ENCODE data around the gene KCNE4.

The KCNE4 gene

DNA sequence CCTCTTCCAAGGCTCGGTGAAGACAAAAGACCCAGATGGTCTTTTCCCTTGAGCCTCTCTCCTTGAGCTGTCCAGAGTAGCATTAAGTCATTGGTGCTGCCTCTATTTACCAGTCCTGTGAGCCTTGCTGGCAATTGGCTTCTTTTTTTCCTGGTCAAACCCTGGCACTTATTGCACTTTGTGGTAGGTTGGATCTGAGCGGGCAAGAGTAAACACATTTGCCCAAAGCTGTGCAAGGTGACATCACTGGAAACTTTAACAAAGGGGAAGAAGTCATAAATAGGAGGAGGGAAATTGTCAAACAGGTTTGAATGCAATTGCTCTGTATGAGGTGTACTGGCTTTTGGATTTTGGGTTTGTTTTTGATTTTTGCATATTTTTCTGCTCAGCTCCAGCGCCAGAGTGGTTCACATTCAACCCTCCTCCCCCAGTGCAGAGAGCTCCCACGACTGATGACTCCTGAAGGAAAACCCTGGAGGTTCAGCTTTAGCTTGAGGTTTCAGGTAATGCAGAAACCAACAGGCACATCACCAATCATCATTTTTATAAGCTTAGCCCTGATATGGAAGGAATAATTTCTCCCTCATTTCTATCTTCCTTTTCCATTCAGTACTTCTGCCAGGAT lies 8.3 kb downstream of the KCNE4 start:
- no peaks in the 10 kb centered on the region for H3K9me3 ChIP-seq (ENCODE audit: control insufficient read depth, insufficient read depth, low read length)
- H3K36me3 ChIP-seq (ENCODE audit: control insufficient read depth, insufficient read depth, low read length): no peaks in the 10 kb centered on the region
- H3K9ac ChIP-seq (ENCODE audit: low read depth, low read length): no peak overlapping the region
- no peak overlapping the region for H3K27ac ChIP-seq (ENCODE audit: low read depth, low read length)
- H3K4me1 ChIP-seq (ENCODE audit: control insufficient read depth, insufficient read depth, low read length): peaks cover 7% of the 10 kb centered on the region; the same call in 1 of the 2 replicates
- no peaks in the 10 kb centered on the region for H3K27me3 ChIP-seq (ENCODE audit: control insufficient read depth, insufficient read depth, low read length)
- H3K4me3 ChIP-seq (ENCODE audit: low read depth, low read length): no peak overlapping the region

DNA sequence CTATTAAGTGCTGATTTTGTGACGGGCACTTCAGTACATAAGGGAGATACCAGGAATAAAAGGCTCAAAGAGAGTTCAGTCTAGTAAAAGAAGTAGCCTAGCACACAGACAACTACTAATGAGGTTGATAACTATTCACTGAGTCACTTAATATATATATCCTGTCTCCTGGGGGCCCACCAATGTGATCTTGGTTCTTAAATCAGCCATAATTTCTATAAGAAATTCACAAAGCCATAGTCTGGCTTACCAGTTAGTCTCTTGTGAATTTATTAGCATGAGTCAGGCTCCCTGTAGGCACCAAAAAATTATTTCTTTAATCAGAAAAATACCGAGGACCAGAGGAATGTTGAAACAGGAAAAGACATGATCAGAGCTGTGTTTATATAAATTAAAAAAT lies 10.4 kb downstream of the KCNE4 start:
- Histone ChIP-seq H3K4me3 (ENCODE audit: low read depth, low read length) (no peak overlapping the region), H3K9ac (ENCODE audit: low read depth, low read length) (no peak overlapping the region), H3K27ac (ENCODE audit: low read depth, low read length) (no peak overlapping the region), H3K36me3 (ENCODE audit: control insufficient read depth, insufficient read depth, low read length) (no peaks in the 10 kb centered on the region), H3K4me1 (ENCODE audit: control insufficient read depth, insufficient read depth, low read length) (peaks cover 7% of the 10 kb centered on the region; the same call in 1 of the 2 replicates), H3K9me3 (ENCODE audit: control insufficient read depth, insufficient read depth, low read length) (no peaks in the 10 kb centered on the region), H3K27me3 (ENCODE audit: control insufficient read depth, insufficient read depth, low read length) (no peaks in the 10 kb centered on the region)

GRCh38 chr2:223065107-223065506 lies 13.1 kb downstream of the KCNE4 start:
- no peak overlapping the region for H3K9ac ChIP-seq (ENCODE audit: low read depth, low read length)
- H3K4me3 ChIP-seq (ENCODE audit: low read depth, low read length): no peak overlapping the region
- H3K36me3 ChIP-seq (ENCODE audit: control insufficient read depth, insufficient read depth, low read length): no peaks in the 10 kb centered on the region
- no peaks in the 10 kb centered on the region for H3K27me3 ChIP-seq (ENCODE audit: control insufficient read depth, insufficient read depth, low read length)
- no peak overlapping the region for H3K27ac ChIP-seq (ENCODE audit: low read depth, low read length)
- H3K4me1 ChIP-seq (ENCODE audit: control insufficient read depth, insufficient read depth, low read length): peaks cover 13% of the 10 kb centered on the region; the same call in 1 of the 2 replicates
- no peaks in the 10 kb centered on the region for H3K9me3 ChIP-seq (ENCODE audit: control insufficient read depth, insufficient read depth, low read length)

- Histone ChIP-seq H3K4me1 (ENCODE audit: control insufficient read depth, insufficient read depth, low read length) (peaks cover 13% of the 10 kb centered on the region; the same call in 1 of the 2 replicates), H3K27ac (ENCODE audit: low read depth, low read length) (no peak overlapping the region), H3K9me3 (ENCODE audit: control insufficient read depth, insufficient read depth, low read length) (no peaks in the 10 kb centered on the region), H3K9ac (ENCODE audit: low read depth, low read length) (no peak overlapping the region), H3K27me3 (ENCODE audit: control insufficient read depth, insufficient read depth, low read length) (no peaks in the 10 kb centered on the region), H3K36me3 (ENCODE audit: control insufficient read depth, insufficient read depth, low read length) (no peaks in the 10 kb centered on the region), H3K4me3 (ENCODE audit: low read depth, low read length) (no peak overlapping the region)
These were observed 14.7 kb downstream of the KCNE4 start for GRCh38 chr2:223066721-223067120.

- no peak overlapping the region for H3K27ac ChIP-seq (ENCODE audit: low read depth, low read length)
- no peak overlapping the region for H3K4me3 ChIP-seq (ENCODE audit: low read depth, low read length)
- H3K9me3 ChIP-seq (ENCODE audit: control insufficient read depth, insufficient read depth, low read length): no peaks in the 10 kb centered on the region
- H3K27me3 ChIP-seq (ENCODE audit: control insufficient read depth, insufficient read depth, low read length): no peaks in the 10 kb centered on the region
- peaks cover 13% of the 10 kb centered on the region; the same call in 1 of the 2 replicates for H3K4me1 ChIP-seq (ENCODE audit: control insufficient read depth, insufficient read depth, low read length)
- H3K9ac ChIP-seq (ENCODE audit: low read depth, low read length): no peak overlapping the region
- no peaks in the 10 kb centered on the region for H3K36me3 ChIP-seq (ENCODE audit: control insufficient read depth, insufficient read depth, low read length)
These were observed 16.1 kb downstream of the KCNE4 start for GRCh38 chr2:223068071-223068470.

- H3K36me3 ChIP-seq (ENCODE audit: control insufficient read depth, insufficient read depth, low read length): no peaks in the 10 kb centered on the region
- no peak overlapping the region for H3K9ac ChIP-seq (ENCODE audit: low read depth, low read length)
- H3K27ac ChIP-seq (ENCODE audit: low read depth, low read length): no peak overlapping the region
- H3K27me3 ChIP-seq (ENCODE audit: control insufficient read depth, insufficient read depth, low read length): no peaks in the 10 kb centered on the region
- H3K4me1 ChIP-seq (ENCODE audit: control insufficient read depth, insufficient read depth, low read length): peaks cover 6% of the 10 kb centered on the region; the same call in 1 of the 2 replicates
- no peaks in the 10 kb centered on the region for H3K9me3 ChIP-seq (ENCODE audit: control insufficient read depth, insufficient read depth, low read length)
- no peak overlapping the region for H3K4me3 ChIP-seq (ENCODE audit: low read depth, low read length)
These were observed 17.5 kb downstream of the KCNE4 start for GRCh38 chr2:223069465-223069864.

- Histone ChIP-seq H3K27ac (ENCODE audit: low read depth, low read length) (no peak overlapping the region), H3K27me3 (ENCODE audit: control insufficient read depth, insufficient read depth, low read length) (no peaks in the 10 kb centered on the region), H3K4me1 (ENCODE audit: control insufficient read depth, insufficient read depth, low read length) (peaks cover 6% of the 10 kb centered on the region; the same call in 1 of the 2 replicates), H3K4me3 (ENCODE audit: low read depth, low read length) (no peak overlapping the region), H3K9me3 (ENCODE audit: control insufficient read depth, insufficient read depth, low read length) (no peaks in the 10 kb centered on the region), H3K36me3 (ENCODE audit: control insufficient read depth, insufficient read depth, low read length) (no peaks in the 10 kb centered on the region), H3K9ac (ENCODE audit: low read depth, low read length) (no peak overlapping the region)
These were observed 18.0 kb downstream of the KCNE4 start for GRCh38 chr2:223069988-223070387.

GRCh38 chr2:223071139-223071538 lies 19.1 kb downstream of the KCNE4 start:
- Histone ChIP-seq H3K27me3 (ENCODE audit: control insufficient read depth, insufficient read depth, low read length) (no peaks in the 10 kb centered on the region), H3K4me1 (ENCODE audit: control insufficient read depth, insufficient read depth, low read length) (peaks cover 6% of the 10 kb centered on the region; the same call in 1 of the 2 replicates), H3K4me3 (ENCODE audit: low read depth, low read length) (no peak overlapping the region), H3K9ac (ENCODE audit: low read depth, low read length) (no peak overlapping the region), H3K9me3 (ENCODE audit: control insufficient read depth, insufficient read depth, low read length) (no peaks in the 10 kb centered on the region), H3K27ac (ENCODE audit: low read depth, low read length) (no peak overlapping the region), H3K36me3 (ENCODE audit: control insufficient read depth, insufficient read depth, low read length) (no peaks in the 10 kb centered on the region)

DNA sequence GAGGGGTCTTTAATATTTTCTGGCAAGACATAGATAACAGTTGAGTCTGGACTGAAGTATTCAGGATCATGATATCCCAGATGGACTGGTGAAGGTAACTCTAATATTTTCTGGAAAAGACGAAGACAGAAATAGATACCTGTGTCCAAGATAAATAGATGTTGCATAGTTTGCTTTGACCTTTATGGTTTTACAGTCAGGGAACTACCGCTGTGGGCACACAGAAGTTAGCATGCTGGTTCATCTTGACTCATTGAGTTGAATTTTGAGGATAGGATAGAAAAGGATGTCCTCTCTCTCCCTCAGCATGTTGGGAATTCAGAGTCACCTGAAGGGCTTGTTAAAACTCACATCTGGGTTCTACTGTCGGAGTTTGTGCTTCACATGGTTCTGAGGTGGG lies 20.8 kb downstream of the KCNE4 start:
- Histone ChIP-seq H3K9ac (ENCODE audit: low read depth, low read length) (no peak overlapping the region), H3K36me3 (ENCODE audit: control insufficient read depth, insufficient read depth, low read length) (no peaks in the 10 kb centered on the region), H3K27me3 (ENCODE audit: control insufficient read depth, insufficient read depth, low read length) (no peaks in the 10 kb centered on the region), H3K4me3 (ENCODE audit: low read depth, low read length) (no peak overlapping the region), H3K9me3 (ENCODE audit: control insufficient read depth, insufficient read depth, low read length) (no peaks in the 10 kb centered on the region), H3K4me1 (ENCODE audit: control insufficient read depth, insufficient read depth, low read length) (peaks cover 4% of the 10 kb centered on the region; the same call in 1 of the 2 replicates), H3K27ac (ENCODE audit: low read depth, low read length) (no peak overlapping the region)

- Histone ChIP-seq H3K4me3 (ENCODE audit: low read depth, low read length) (no peak overlapping the region), H3K27ac (ENCODE audit: low read depth, low read length) (no peak overlapping the region)
These were observed 23.6 kb downstream of the KCNE4 start for GRCh38 chr2:223075301-223076270.

GRCh38 chr2:223076573-223076972 lies 24.6 kb downstream of the KCNE4 start:
- H3K36me3 ChIP-seq (ENCODE audit: control insufficient read depth, insufficient read depth, low read length): no peaks in the 10 kb centered on the region
- H3K27ac ChIP-seq (ENCODE audit: low read depth, low read length): no peak overlapping the region
- H3K9me3 ChIP-seq (ENCODE audit: control insufficient read depth, insufficient read depth, low read length): no peaks in the 10 kb centered on the region
- H3K4me3 ChIP-seq (ENCODE audit: low read depth, low read length): no peak overlapping the region
- H3K27me3 ChIP-seq (ENCODE audit: control insufficient read depth, insufficient read depth, low read length): no peaks in the 10 kb centered on the region
- no peaks in the 10 kb centered on the region for H3K4me1 ChIP-seq (ENCODE audit: control insufficient read depth, insufficient read depth, low read length)
- no peak overlapping the region for H3K9ac ChIP-seq (ENCODE audit: low read depth, low read length)

More at GRCh38 chr2:223075301-223076270, 23.6 kb downstream of the KCNE4 start:
- H3K9me3 ChIP-seq (ENCODE audit: control insufficient read depth, insufficient read depth, low read length): no peaks in the 10 kb centered on the region
- H3K36me3 ChIP-seq (ENCODE audit: control insufficient read depth, insufficient read depth, low read length): no peaks in the 10 kb centered on the region
- no peak overlapping the region for H3K9ac ChIP-seq (ENCODE audit: low read depth, low read length)
- no peaks in the 10 kb centered on the region for H3K27me3 ChIP-seq (ENCODE audit: control insufficient read depth, insufficient read depth, low read length)
- H3K4me1 ChIP-seq (ENCODE audit: control insufficient read depth, insufficient read depth, low read length): no peaks in the 10 kb centered on the region

Measured in HUES48 (cell line).